G401.6 (cell line): ENCODE data around the gene HK2.
"Not testable (repeated sequence)": the region's sequence is repeated elsewhere in the genome, so short reads cannot be mapped to it uniquely, and the experiment has no call there.

Experiments
- FAIRE-seq: peaks from 2 replicates; lab custom pipeline; 2012; peaks lifted over from hg19 to GRCh38; lab: Jason Lieb, UNC

HK2 gene

GRCh38 chr2:74877781-74878433, 44.0 kb downstream of the HK2 start:
- FAIRE-seq, result no peak

GRCh38 chr2:74878551-74878950, 44.6 kb downstream of the HK2 start:
- FAIRE-seq, result no peak

DNA sequence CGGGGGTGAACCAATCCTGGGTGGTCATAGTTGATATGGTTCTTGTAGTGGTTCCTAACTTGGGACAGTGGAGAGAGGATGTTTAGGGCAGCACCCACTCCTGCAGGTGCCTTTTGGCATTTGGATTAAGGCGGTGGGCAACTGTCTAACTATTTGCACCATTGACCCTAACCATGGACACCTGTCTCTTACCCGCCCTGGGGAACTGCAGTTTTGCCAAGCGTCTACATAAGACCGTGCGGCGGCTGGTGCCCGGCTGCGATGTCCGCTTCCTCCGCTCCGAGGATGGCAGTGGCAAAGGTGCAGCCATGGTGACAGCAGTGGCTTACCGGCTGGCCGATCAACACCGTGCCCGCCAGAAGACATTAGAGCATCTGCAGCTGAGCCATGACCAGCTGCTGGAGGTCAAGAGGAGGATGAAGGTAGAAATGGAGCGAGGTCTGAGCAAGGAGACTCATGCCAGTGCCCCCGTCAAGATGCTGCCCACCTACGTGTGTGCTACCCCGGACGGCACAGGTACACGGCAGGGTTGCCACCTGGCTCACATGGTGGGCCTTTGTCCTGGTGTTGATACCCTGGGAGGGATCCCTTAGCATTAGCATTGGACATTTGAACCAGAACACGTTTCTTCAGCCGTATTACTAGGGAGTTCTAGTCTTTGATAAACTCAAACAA, 46.3 kb downstream of the HK2 start:
- no peak for FAIRE-seq

- no peak for FAIRE-seq
Observed at GRCh38 chr2:74881176-74881575, 47.2 kb downstream of the HK2 start.

GRCh38 chr2:74881626-74882298, 47.8 kb downstream of the HK2 start:
- FAIRE-seq, result no peak

- no peak for FAIRE-seq
Observed at GRCh38 chr2:74882299-74882687, 48.4 kb downstream of the HK2 start.

- no peak for FAIRE-seq
Observed at GRCh38 chr2:74883011-74883410, 49.1 kb downstream of the HK2 start.

DNA sequence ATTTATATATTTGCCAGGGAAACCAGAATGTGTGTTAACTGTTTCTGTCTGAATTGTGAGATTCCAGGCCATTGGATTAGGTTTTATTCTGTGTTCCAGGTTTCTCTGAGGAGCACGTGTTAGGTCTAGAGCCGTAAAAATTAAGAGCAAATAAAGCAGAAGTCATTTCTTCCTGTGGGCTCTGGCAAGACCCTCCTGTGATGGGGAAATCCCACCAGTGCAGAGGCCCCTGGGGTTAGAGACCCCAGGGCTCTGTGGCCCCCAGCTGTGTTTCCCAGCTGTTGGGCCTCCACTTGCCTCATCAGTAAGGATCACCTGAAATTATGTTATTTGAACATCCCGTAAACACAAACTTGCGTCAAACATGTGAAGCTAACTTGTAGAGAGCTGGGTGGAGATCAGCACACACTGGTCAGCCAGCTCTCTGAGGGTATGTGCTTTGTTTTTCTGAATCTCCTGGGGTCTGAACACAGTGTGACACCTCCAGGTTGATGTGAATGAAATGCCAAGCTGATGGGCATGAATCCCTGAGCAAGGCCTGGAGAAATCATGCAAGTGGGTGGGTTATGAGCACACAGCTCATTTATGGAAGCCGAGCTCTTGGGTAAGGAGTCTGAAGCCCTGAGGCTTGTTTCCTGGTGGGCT, 50.3 kb downstream of the HK2 start:
- FAIRE-seq, result no peak

- no peak for FAIRE-seq
Observed at GRCh38 chr2:74884866-74885265, 50.9 kb downstream of the HK2 start.

GRCh38 chr2:74886251-74886650, 52.3 kb downstream of the HK2 start:
- FAIRE-seq, result no peak

GRCh38 chr2:74886811-74887210, 52.9 kb downstream of the HK2 start:
- no peak for FAIRE-seq

GRCh38 chr2:74887445-74887951, 53.6 kb downstream of the HK2 start:
- FAIRE-seq, result no peak

DNA sequence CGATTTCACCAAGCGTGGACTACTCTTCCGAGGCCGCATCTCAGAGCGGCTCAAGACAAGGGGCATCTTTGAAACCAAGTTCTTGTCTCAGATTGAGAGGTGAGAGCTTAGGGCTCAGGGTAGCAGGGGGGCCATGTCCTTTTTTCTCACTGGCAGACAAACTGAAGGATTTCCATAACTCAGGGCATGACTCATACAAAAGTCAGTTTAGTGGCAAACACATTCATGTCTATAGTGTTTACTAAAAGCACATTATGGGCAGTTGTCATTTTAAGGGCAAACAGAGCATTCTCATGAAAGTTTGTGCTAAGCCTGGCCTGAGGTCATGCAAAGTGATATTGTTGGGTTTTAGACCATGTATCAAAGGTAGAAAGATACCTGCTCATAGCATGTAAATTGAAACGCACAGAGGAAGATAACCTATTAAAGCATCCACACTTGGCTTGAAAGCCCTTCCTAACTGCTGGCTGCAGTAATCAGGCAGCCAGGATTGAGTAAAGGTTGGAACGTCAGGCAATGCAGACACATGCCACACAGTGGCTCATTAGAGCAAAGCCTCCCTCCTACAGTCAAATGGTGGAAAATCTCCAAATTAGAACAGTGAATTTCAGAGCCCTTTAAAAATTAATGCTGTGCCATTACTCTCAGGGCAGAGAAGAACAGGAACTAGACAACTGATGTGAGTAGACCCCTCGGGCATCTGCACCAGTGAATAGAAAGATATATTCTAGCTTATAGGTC, 54.2 kb downstream of the HK2 start:
- no peak for FAIRE-seq

- no peak for FAIRE-seq
Observed at GRCh38 chr2:74889159-74889558, 55.2 kb downstream of the HK2 start.

DNA sequence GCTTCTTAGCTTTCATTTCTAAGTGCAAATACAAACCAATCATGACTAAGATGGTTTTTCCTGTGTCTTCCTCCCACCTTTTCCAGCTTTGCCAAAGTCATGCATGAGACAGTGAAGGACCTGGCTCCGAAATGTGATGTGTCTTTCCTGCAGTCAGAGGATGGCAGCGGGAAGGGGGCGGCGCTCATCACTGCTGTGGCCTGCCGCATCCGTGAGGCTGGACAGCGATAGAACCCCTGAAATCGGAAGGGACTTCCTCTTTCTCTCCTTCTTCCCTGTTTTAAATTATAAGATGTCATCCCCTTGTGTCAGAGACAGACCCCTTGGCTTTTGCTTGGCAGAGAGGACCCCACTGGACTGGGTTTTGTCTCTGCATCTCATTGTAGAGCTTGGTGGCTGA, 56.8 kb downstream of the HK2 start:
- no peak for FAIRE-seq

DNA sequence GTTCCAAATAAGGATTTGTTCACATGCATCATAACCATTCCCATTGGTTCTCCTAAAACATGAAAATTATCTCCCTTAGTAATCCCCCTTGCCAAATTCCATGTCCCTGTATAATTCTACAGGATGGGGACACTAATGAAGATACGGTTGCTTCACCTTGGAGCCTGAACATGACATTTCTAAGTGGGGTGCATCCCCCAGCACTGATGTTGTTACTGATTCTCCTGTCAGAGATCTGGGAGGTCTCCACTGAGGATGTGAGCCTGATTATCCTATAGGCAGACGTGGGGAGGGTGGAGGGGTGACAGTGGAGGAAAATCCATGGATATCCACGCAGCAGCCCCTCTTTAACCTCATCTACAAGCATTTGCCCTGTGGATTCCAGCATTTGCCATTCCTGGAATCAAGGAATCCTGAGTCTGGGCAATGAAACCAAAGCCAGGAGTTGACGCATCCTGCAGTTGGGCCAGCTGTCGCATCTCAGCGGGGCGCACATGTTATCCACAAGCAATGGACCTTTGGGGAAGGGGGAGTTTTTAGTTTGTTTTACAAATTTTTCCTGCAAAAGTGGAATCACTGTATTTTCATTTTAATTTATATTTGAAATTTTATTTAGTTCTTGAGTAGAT, 57.3 kb downstream of the HK2 start:
- no peak for FAIRE-seq

- FAIRE-seq, result not testable (repeated sequence)
Observed at GRCh38 chr2:74891816-74892215, 57.9 kb downstream of the HK2 start.

DNA sequence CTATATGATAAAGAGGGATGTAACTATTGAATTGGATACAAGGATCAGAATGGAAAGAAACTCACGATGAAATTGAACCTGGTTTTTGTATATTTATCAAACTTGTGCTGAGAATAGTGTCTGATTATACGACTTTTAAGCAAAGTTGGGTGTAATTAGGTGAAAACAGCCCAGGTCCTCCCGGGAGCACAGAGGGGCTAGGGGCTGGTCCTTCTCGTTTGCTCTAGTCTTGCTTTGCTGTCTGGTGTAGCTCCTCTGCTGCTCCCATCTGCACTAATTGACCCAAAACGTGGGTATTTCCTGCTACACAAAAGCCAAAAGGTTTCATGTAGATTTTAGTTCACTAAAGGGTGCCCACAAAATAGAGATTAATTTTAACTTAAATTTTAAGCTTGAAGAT, 58.7 kb downstream of the HK2 start:
- FAIRE-seq, result no peak

DNA sequence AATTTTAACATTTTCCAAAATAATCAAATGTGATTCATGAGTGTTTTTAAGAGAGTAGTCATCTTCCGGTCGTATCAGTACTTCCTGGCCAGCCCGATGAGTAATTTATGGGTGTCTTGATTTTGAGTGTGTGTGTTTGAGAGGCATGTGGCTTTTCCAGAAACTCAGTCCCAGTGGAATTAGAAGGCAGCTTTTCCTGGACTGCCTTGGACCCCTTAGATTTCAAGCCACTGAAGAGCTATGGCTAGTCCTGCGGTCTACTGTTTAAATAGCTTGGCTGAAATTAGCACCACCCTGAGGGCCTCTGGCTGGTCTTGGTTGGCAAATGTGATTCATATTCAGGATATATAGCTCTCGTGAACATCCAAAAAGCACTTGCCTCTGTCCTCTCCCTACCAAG, 59.4 kb downstream of the HK2 start:
- FAIRE-seq, result no peak

DNA sequence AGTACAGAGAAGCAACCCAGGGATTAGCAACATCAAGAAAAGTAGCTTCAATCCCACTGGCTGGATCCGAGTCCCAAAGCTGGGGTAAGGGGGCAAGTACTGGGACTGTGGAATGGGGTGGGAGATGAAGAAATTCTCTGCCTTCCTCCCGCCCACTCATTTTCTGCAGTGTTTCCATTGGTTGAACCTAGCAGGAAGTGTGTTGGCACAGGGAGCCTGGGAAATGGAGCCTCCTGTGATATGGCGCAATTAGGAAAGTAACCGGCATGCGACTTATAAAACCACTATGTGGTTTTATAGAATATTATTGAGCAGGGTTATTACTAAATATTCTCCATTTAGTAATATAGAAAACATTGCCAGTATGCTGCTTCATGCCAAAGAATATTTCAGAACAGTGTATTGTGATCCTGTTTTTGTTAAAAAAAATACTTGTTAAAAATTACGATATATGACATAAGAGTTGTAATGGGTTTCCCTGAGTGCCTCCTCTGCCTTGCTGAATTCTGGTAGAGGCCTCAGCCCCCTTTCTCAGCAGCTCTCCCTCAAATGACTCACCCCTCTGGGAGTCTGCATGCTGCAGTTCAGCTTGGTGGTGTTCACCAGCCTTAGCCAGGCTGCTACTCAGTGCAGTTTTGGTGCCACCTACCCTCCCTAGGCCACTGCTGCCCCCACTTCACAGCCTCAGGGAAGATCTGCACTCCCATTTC, 60.5 kb downstream of the HK2 start:
- FAIRE-seq, result no peak

- FAIRE-seq, result no peak
Observed at GRCh38 chr2:74895001-74895400, 61.1 kb downstream of the HK2 start.
